Purkinje cell (primary cell): Measurements from ENCODE around the gene ENG. TPM values are rescaled to one million over a fixed set of nuclear protein-coding genes. Genes with fewer than 3 reads are reported as not detected.

Experiments used
- polyA plus RNA-seq: library from polyadenylated mRNA; unstranded; fragments of >200 nt; fragmentation: Nextera tagmentation; gene quantifications from 2 replicates; pipeline ENCODE4 v1.2.1, GENCODE V29; 2014

ENG gene
- polyA plus RNA-seq = 0.08 TPM in 1 of 2 replicates, not detected in the other

GRCh38 chr9:127854184-127854806, at the start of gene ENG:
TSS of gene ENG (minus strand) at chr9:127854658. CDS start at chr9:127854355, 303 bp downstream.

GRCh38 chr9:127899128-127899943, 44.9 kb upstream of the ENG start, which contains the start of gene ST6GALNAC6:
TSS of gene ST6GALNAC6 (minus strand) at chr9:127899603. CDS start at chr9:127897981, 1,622 bp downstream.

GRCh38 chr9:127877566-127877998, 23.1 kb upstream of the ENG start, which contains the start of gene AK1:
TSS of gene AK1 (minus strand) at chr9:127877675. CDS start at chr9:127874617, 3,058 bp downstream.

GRCh38 chr9:127802576-127803443, 51.6 kb downstream of the ENG start, which contains the start of gene FPGS:
TSS of gene FPGS (plus strand) at chr9:127802882. CDS start at chr9:127802925, 43 bp downstream.

GRCh38 chr9:127785933-127786772, 68.3 kb downstream of the ENG start, which contains the start of gene CDK9:
TSS of gene CDK9 (plus strand) at chr9:127786034. CDS start at chr9:127786149, 115 bp downstream.

GRCh38 chr9:127778280-127779135, 76.0 kb downstream of the ENG start, which contains the start of gene SH2D3C:
TSS of gene SH2D3C (minus strand) at chr9:127778666. CDS start at chr9:127778627, 39 bp downstream.

Other genes with a start within 250 kb of the ENG start
- 125 and 169 TPM in 2 replicates for gene STXBP1, start 242.4 kb downstream of the ENG start, polyA plus RNA-seq
- gene CFAP157, start 147.7 kb downstream of the ENG start, polyA plus RNA-seq = not detected in 2 replicates
- gene PTRH1, start 139.0 kb downstream of the ENG start, polyA plus RNA-seq = 1.4 and 5.5 TPM in 2 replicates
- not detected in 2 replicates for gene TTC16, start 138.6 kb downstream of the ENG start, polyA plus RNA-seq
- 1.9 and 2.4 TPM in 2 replicates for gene TOR2A, start 119.4 kb downstream of the ENG start, polyA plus RNA-seq
- 1.3 TPM in 1 of 2 replicates, not detected in the other for gene SH2D3C, start 76.0 kb downstream of the ENG start, polyA plus RNA-seq
- 4.6 and 9.2 TPM in 2 replicates for gene CDK9, start 68.6 kb downstream of the ENG start, polyA plus RNA-seq
- gene FPGS, start 51.8 kb downstream of the ENG start, polyA plus RNA-seq = 1.7 and 3.1 TPM in 2 replicates
- 86.9 and 113 TPM in 2 replicates for gene AK1, start 23.0 kb upstream of the ENG start, polyA plus RNA-seq
- 2.7 and 6.1 TPM in 2 replicates for gene ST6GALNAC6, start 44.9 kb upstream of the ENG start, polyA plus RNA-seq
- gene ST6GALNAC4, start 62.4 kb upstream of the ENG start, polyA plus RNA-seq = 1.7 TPM in 2 replicates
- gene PIP5KL1, start 76.1 kb upstream of the ENG start, polyA plus RNA-seq = not detected in 2 replicates
- 13.0 and 32.8 TPM in 2 replicates for gene DPM2, start 83.2 kb upstream of the ENG start, polyA plus RNA-seq
- 1.2 and 4.2 TPM in 2 replicates for gene EEIG1, start 126.3 kb upstream of the ENG start, polyA plus RNA-seq
- gene NAIF1, start 212.7 kb upstream of the ENG start, polyA plus RNA-seq = 2.3 and 4.7 TPM in 2 replicates
- 5.9 and 7.0 TPM in 2 replicates for gene SLC25A25, start 213.6 kb upstream of the ENG start, polyA plus RNA-seq